Fibroblast of pulmonary artery (primary cell): ENCODE results near the gene MAP1S.

ENCODE experiments used
- DNase-seq: peaks from one replicate; pipeline ENCODE4 v3.0.0-alpha.2; 2010; ENCODE audit warnings: low read depth
- H3K4me3 ChIP-seq: replicated peaks from 2 replicates; pipeline ENCODE4 v1.5.1; 2011; ENCODE audit warnings: low read depth, mild to moderate bottlenecking, control low read depth, low read length, moderate library complexity
- CTCF ChIP-seq: IDR thresholded peaks from 2 replicates; pipeline ENCODE4 v1.5.1; 2011; ENCODE audit warnings: mild to moderate bottlenecking, control low read depth, low read length, inconsistent platforms; ENCODE audit errors: missing control alignments

MAP1S gene

GRCh38 chr19:17752865-17753639 lies 33.8 kb downstream of the MAP1S start:
- H3K4me3 ChIP-seq: no peak overlapping the region
- no peak for TF ChIP-seq CTCF
- no peak for DNase-seq

- no peak for TF ChIP-seq CTCF
- no peak for DNase-seq
- H3K4me3 ChIP-seq: no peak overlapping the region
Observed at GRCh38 chr19:17753976-17754375, 34.7 kb downstream of the MAP1S start.

GRCh38 chr19:17754634-17755442 lies 35.6 kb downstream of the MAP1S start:
- no peak overlapping the region for H3K4me3 ChIP-seq
- no peak for DNase-seq

GRCh38 chr19:17755443-17755890 lies 36.2 kb downstream of the MAP1S start:
- no peak for DNase-seq
- TF ChIP-seq CTCF: no peak
- no peak overlapping the region for H3K4me3 ChIP-seq

More at GRCh38 chr19:17754634-17755442, 35.6 kb downstream of the MAP1S start:
- no peak for TF ChIP-seq CTCF

DNA sequence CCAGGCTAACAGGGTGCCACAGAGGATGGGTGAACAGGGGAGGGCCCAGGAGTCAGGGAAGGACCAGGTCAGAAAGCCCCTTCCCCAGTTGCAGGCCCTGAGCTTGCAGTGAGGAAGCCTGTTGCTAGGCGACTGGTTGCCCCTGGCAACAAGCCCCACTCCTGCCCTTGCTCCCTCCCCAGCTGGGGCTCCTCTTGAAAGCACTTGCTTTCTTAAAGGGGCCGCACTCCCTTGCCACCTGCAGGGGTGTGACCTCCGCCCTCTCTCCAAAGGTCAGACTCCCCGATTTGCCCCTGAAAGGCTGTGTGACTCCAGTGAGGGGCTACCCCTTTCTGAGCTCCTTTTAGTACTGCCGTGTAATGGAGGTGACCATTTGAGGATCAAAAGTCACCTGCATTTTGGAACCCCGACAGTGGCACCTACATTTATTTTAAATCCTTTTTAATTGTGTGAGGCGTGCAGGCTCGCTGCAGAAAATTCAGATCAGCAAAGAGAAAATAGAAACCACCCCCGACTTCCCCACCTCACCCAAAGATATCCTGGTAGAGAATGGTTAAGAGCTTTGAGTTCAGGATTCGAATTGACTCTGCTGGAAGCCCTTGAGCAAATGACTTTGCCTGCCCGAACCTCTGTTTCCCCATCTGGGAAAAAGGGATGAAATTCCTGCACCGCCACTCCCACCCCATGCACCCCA lies 36.8 kb downstream of the MAP1S start:
- no peak for TF ChIP-seq CTCF
- H3K4me3 ChIP-seq: no peak overlapping the region
- DNase-seq: peak; percentile 56

DNA sequence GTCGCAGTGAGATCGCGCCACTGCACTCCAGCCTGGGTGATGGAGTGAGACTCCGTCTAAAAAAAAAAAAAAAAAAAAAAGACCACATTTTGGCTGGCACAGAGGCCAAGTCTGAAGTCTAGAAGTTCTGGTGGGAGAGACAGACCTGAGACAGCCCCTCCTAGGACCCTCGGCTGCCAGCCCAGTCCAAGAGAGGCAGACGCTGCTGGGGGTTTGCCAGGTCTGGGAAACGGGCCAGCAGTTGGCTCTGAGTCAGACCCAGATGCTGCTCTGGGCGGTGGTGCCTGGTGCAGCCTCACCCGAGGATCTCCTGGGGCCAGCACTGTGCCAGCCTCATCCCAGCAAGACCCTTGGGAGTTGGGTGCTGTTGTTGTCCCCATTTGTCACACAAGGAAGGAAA lies 37.8 kb downstream of the MAP1S start:
- H3K4me3 ChIP-seq: no peak overlapping the region
- no peak for TF ChIP-seq CTCF
- DNase-seq: peak; percentile 64
